ENCODE results near the gene ELP1.

ELP1 gene

GRCh38 chr9:108854094-108854493, 79.8 kb downstream of the ELP1 start (continued):
- no peak for TF ChIP-seq ZNF664 (tag by site-specific recombination; IDR thresholded peaks at IDR 0.05)

GRCh38 chr9:108852079-108852478, 81.8 kb downstream of the ELP1 start:
- TF ChIP-seq KLF8 (tag by site-specific recombination; IDR thresholded peaks at IDR 0.05) (no peak), CTCF (tag by site-specific recombination; IDR thresholded peaks at IDR 0.05) (no peak), SCRT1 (tag by site-specific recombination; IDR thresholded peaks at IDR 0.05; ENCODE audit: borderline replicate concordance) (no peak), ZNF274 (IDR thresholded peaks at IDR 0.05; ENCODE audit: low read length) (no peak), ZNF274 (tag by site-specific recombination; IDR thresholded peaks at IDR 0.05; ENCODE audit: borderline replicate concordance) (no peak), GLI4 (tag by site-specific recombination; IDR thresholded peaks at IDR 0.05) (no peak)
- CTCF ChIA-PET: interaction anchor here (0.6 to 1.0 kb wide), 5 partner anchors 13 to 154 kb away, joined by 3 to 6 read pairs (median 3); no protein-coding TSS in a partner anchor
- Histone ChIP-seq H3K27ac (ENCODE audit: extremely low read depth, low read depth, low read length) (no peak overlapping the region), H3K4me1 (ENCODE audit: control insufficient read depth, insufficient read depth, low read length) (no peaks in the 10 kb centered on the region), H3K9me3 (ENCODE audit: control insufficient read depth, insufficient read depth, low read depth, low read length) (no peaks in the 10 kb centered on the region), H3K36me3 (ENCODE audit: control insufficient read depth in 2 of 2, insufficient read depth in 1 of 2, low read length in 2 of 2) (no peaks in the 10 kb centered on the region), H3K4me3 (ENCODE audit: low read depth, low read length) (no peak overlapping the region)
- POLR2A ChIA-PET: no interaction called here

- POLR2A ChIA-PET: no interaction called here
- Histone ChIP-seq H3K4me3 (ENCODE audit: low read depth, low read length) (no peak overlapping the region), H3K4me1 (ENCODE audit: control insufficient read depth, insufficient read depth, low read length) (no peaks in the 10 kb centered on the region), H3K27ac (ENCODE audit: extremely low read depth, low read depth, low read length) (no peak overlapping the region), H3K36me3 (ENCODE audit: control insufficient read depth in 2 of 2, insufficient read depth in 1 of 2, low read length in 2 of 2) (no peaks in the 10 kb centered on the region), H3K9me3 (ENCODE audit: control insufficient read depth, insufficient read depth, low read depth, low read length) (no peaks in the 10 kb centered on the region)
- CTCF ChIA-PET: interaction anchor here (0.6 to 0.8 kb wide), 2 partner anchors 23 to 101 kb away, joined by 4 to 6 read pairs; no protein-coding TSS in a partner anchor
- no peak for TF ChIP-seq PRDM6 (tag by site-specific recombination; IDR thresholded peaks at IDR 0.05)
- TF ChIP-seq ZNF621 (tag by site-specific recombination; IDR thresholded peaks at IDR 0.05): no peak
- no peak for TF ChIP-seq ZNF146 (tag by site-specific recombination; IDR thresholded peaks at IDR 0.05)
- no peak for TF ChIP-seq ZNF280C (tag by site-specific recombination; IDR thresholded peaks at IDR 0.05)
- TF ChIP-seq ZNF560 (tag by site-specific recombination; IDR thresholded peaks at IDR 0.05; ENCODE audit: borderline replicate concordance): no peak
- no peak for TF ChIP-seq KLF16 (tag by site-specific recombination; IDR thresholded peaks at IDR 0.05)
- no peak for TF ChIP-seq ZNF548 (tag by site-specific recombination; IDR thresholded peaks at IDR 0.05)
- no peak for TF ChIP-seq GFI1B (tag by site-specific recombination; IDR thresholded peaks at IDR 0.05)
- TF ChIP-seq HIC1 (tag by site-specific recombination; IDR thresholded peaks at IDR 0.05): no peak
- no peak for TF ChIP-seq ZNF10 (tag by site-specific recombination; IDR thresholded peaks at IDR 0.05)
Observed at GRCh38 chr9:108851138-108851537, 82.8 kb downstream of the ELP1 start.

Measured in HEK293 (cell line).